Measurements from ENCODE around the gene DDX1. TPM values are rescaled to one million over a fixed set of nuclear protein-coding genes. Genes with fewer than 3 reads are reported as not detected.

Gene DDX1
- total RNA-seq, 1 donor from 2014 or later: 255 TPM

- H3K27ac Mint-ChIP-seq (ENCODE audit: unreplicated experiment): peak overlapping the region; percentile 98
- H3K36me3 Mint-ChIP-seq (ENCODE audit: unreplicated experiment): peaks cover 9% of the 10 kb centered on the region
- no peak for DNase-seq
- peak overlapping the region; percentile 84 for H3K4me3 Mint-ChIP-seq (ENCODE audit: unreplicated experiment)
- peaks cover 26% of the 10 kb centered on the region for H3K4me1 Mint-ChIP-seq (ENCODE audit: low read depth, unreplicated experiment)
- H3K27me3 Mint-ChIP-seq (ENCODE audit: unreplicated experiment): peaks cover 3% of the 10 kb centered on the region
- peaks cover 10% of the 10 kb centered on the region for H3K9me3 Mint-ChIP-seq (ENCODE audit: unreplicated experiment)
- TF ChIP-seq CTCF (IDR thresholded peaks at IDR 0.05; ENCODE audit: partially characterized antibody, unreplicated experiment): no peak
These were observed 8.3 kb downstream of the DDX1 start for GRCh38 chr2:15599994-15600393.

GRCh38 chr2:15601681-15602080 lies 10.0 kb downstream of the DDX1 start:
- DNase-seq: no peak
- peaks cover 10% of the 10 kb centered on the region for H3K36me3 Mint-ChIP-seq (ENCODE audit: unreplicated experiment)
- peaks cover 3% of the 10 kb centered on the region for H3K27me3 Mint-ChIP-seq (ENCODE audit: unreplicated experiment)
- H3K4me1 Mint-ChIP-seq (ENCODE audit: low read depth, unreplicated experiment): peaks cover 26% of the 10 kb centered on the region
- peaks cover 6% of the 10 kb centered on the region for H3K9me3 Mint-ChIP-seq (ENCODE audit: unreplicated experiment)
- peak overlapping the region; percentile 6 for H3K4me3 Mint-ChIP-seq (ENCODE audit: unreplicated experiment)
- peak overlapping the region; percentile 25 for H3K27ac Mint-ChIP-seq (ENCODE audit: unreplicated experiment)
- no peak for TF ChIP-seq CTCF (IDR thresholded peaks at IDR 0.05; ENCODE audit: partially characterized antibody, unreplicated experiment)

GRCh38 chr2:15602393-15602792 lies 10.7 kb downstream of the DDX1 start:
- DNase-seq: no peak
- peak overlapping the region; percentile 20 for H3K27ac Mint-ChIP-seq (ENCODE audit: unreplicated experiment)
- peaks cover 6% of the 10 kb centered on the region for H3K9me3 Mint-ChIP-seq (ENCODE audit: unreplicated experiment)
- H3K27me3 Mint-ChIP-seq (ENCODE audit: unreplicated experiment): peaks cover 3% of the 10 kb centered on the region
- no peak overlapping the region for H3K4me3 Mint-ChIP-seq (ENCODE audit: unreplicated experiment)
- H3K4me1 Mint-ChIP-seq (ENCODE audit: low read depth, unreplicated experiment): peaks cover 26% of the 10 kb centered on the region
- TF ChIP-seq CTCF (IDR thresholded peaks at IDR 0.05; ENCODE audit: partially characterized antibody, unreplicated experiment): no peak
- peaks cover 10% of the 10 kb centered on the region for H3K36me3 Mint-ChIP-seq (ENCODE audit: unreplicated experiment)

- Mint-ChIP-seq H3K4me1 (ENCODE audit: low read depth, unreplicated experiment) (peaks cover 27% of the 10 kb centered on the region), H3K4me3 (ENCODE audit: unreplicated experiment) (no peak overlapping the region), H3K9me3 (ENCODE audit: unreplicated experiment) (peaks cover 6% of the 10 kb centered on the region), H3K27ac (ENCODE audit: unreplicated experiment) (peak overlapping the region; percentile 53), H3K27me3 (ENCODE audit: unreplicated experiment) (peaks cover 3% of the 10 kb centered on the region), H3K36me3 (ENCODE audit: unreplicated experiment) (peaks cover 10% of the 10 kb centered on the region)
- no peak for TF ChIP-seq CTCF (IDR thresholded peaks at IDR 0.05; ENCODE audit: partially characterized antibody, unreplicated experiment)
- no peak for DNase-seq
These were observed 11.5 kb downstream of the DDX1 start for GRCh38 chr2:15603044-15603765.

GRCh38 chr2:15603948-15604347 lies 12.3 kb downstream of the DDX1 start:
- peaks cover 12% of the 10 kb centered on the region for H3K36me3 Mint-ChIP-seq (ENCODE audit: unreplicated experiment)
- DNase-seq: no peak

More at GRCh38 chr2:15603948-15604347, 12.3 kb downstream of the DDX1 start:
- no peak overlapping the region for H3K27ac Mint-ChIP-seq (ENCODE audit: unreplicated experiment)
- no peak overlapping the region for H3K4me3 Mint-ChIP-seq (ENCODE audit: unreplicated experiment)
- peaks cover 8% of the 10 kb centered on the region for H3K9me3 Mint-ChIP-seq (ENCODE audit: unreplicated experiment)
- H3K4me1 Mint-ChIP-seq (ENCODE audit: low read depth, unreplicated experiment): peaks cover 27% of the 10 kb centered on the region
- no peak for TF ChIP-seq CTCF (IDR thresholded peaks at IDR 0.05; ENCODE audit: partially characterized antibody, unreplicated experiment)
- H3K27me3 Mint-ChIP-seq (ENCODE audit: unreplicated experiment): peaks cover 3% of the 10 kb centered on the region

Data from glutamatergic neuron (in vitro differentiated cells).